Parathyroid adenoma (tissue), 2 donors: ENCODE measurements around the gene TMBIM6.
A peak's percentile ranks its signal among the peaks of the same experiment; 100 is the strongest.

Experiments used
- H2AFZ ChIP-seq: fragments of 300-600 bp; sonication (generic); one replicate; pipeline ENCODE4 v1.7.0; 2017; ENCODE audit warnings: antibody characterized with exemption, mild to moderate bottlenecking
- H3K27ac ChIP-seq: fragments of 300-600 bp; sonication (generic); one replicate; pipeline ENCODE4 v1.7.0; 2017
- H3K27me3 ChIP-seq: fragments of 300-600 bp; sonication (generic); one replicate; pipeline ENCODE4 v1.7.0; 2017; ENCODE audit warnings: low read length; ENCODE audit not compliant: control insufficient read depth, insufficient read depth
- H3K36me3 ChIP-seq: fragments of 300-600 bp; sonication (generic); one replicate; pipeline ENCODE4 v1.7.0; 2017; ENCODE audit warnings: low read length; ENCODE audit not compliant: control insufficient read depth, insufficient read depth
- H3K4me1 ChIP-seq: fragments of 300-600 bp; sonication (generic); one replicate; pipeline ENCODE4 v1.7.0; 2017; ENCODE audit warnings: control low read depth
- H3K4me2 ChIP-seq: fragments of 300-600 bp; sonication (generic); one replicate; pipeline ENCODE4 v1.7.0; 2017; ENCODE audit warnings: low read length
- H3K4me3 ChIP-seq: fragments of 300-600 bp; sonication (generic); one replicate; pipeline ENCODE4 v1.7.0; 2017; ENCODE audit warnings: low read depth, low read length
- H3K79me2 ChIP-seq: fragments of 300-600 bp; sonication (generic); one replicate; pipeline ENCODE4 v1.7.0; 2017; ENCODE audit warnings: control low read depth
- H3K9ac ChIP-seq: fragments of 300-600 bp; sonication (generic); one replicate; pipeline ENCODE4 v1.7.0; 2017; ENCODE audit warnings: mild to moderate bottlenecking
- H3K9me3 ChIP-seq: fragments of 300-600 bp; sonication (generic); one replicate; pipeline ENCODE4 v1.7.0; 2017; ENCODE audit warnings: low read length; ENCODE audit not compliant: control insufficient read depth
- TF ChIP-seq, protein P1 (sequence below): fragments of 300-600 bp; sonication (generic); IDR thresholded peaks from one replicate; pipeline ENCODE4 v1.7.0; 2017; ENCODE audit warnings: antibody characterized with exemption, mild to moderate bottlenecking
- donor health status: primary hyperparathyroidism.

The TMBIM6 gene

DNA sequence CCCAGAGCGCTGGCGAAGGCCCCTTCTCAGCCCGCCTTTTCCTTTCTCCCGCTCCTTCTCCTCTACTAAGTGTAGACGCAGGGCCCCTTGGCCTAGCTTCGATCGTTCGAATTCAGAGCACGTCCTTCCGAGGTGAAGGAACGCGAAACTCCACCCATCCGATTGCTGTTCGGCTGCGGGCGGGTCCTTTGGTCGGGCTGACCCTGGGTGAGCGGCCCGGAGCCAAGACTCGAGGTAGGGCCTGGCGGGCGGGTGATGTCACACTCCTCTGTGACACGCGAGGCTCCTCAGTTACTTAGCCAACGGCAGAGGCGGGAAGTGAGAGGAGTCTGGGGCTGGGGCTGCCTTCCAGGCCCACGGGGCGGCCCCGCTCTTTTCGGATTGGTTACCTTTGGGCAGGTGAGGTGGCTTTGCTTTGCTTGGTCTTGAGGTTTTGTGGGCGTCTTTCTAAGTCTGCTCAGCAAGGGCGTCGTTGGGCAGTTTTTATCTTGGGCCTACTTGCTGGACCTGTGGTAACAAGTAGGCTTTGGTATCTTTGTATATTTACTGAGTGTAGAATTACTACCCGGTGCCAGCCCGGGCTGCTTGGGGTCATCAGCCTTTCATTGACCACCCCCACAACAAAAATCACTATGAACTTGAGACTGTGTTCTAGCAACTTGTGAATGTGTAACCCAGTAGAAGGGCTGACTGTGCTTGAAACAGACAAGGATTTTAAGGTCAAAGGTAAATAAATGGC, 694 bp downstream of the TMBIM6 start:
- H3K27me3 ChIP-seq = no peaks in the 10 kb centered on the region
- peaks cover 2% of the 10 kb centered on the region for H3K4me1 ChIP-seq
- H2AFZ ChIP-seq = peak overlapping the region; percentile 85
- peak overlapping the region; percentile 94 for H3K9ac ChIP-seq
- H3K9me3 ChIP-seq = no peaks in the 10 kb centered on the region
- H3K4me3 ChIP-seq = peak overlapping the region; percentile 93
- peaks cover 44% of the 10 kb centered on the region for H3K79me2 ChIP-seq
- TF ChIP-seq, protein P1, sequence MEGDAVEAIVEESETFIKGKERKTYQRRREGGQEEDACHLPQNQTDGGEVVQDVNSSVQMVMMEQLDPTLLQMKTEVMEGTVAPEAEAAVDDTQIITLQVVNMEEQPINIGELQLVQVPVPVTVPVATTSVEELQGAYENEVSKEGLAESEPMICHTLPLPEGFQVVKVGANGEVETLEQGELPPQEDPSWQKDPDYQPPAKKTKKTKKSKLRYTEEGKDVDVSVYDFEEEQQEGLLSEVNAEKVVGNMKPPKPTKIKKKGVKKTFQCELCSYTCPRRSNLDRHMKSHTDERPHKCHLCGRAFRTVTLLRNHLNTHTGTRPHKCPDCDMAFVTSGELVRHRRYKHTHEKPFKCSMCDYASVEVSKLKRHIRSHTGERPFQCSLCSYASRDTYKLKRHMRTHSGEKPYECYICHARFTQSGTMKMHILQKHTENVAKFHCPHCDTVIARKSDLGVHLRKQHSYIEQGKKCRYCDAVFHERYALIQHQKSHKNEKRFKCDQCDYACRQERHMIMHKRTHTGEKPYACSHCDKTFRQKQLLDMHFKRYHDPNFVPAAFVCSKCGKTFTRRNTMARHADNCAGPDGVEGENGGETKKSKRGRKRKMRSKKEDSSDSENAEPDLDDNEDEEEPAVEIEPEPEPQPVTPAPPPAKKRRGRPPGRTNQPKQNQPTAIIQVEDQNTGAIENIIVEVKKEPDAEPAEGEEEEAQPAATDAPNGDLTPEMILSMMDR = no peak
- H3K36me3 ChIP-seq = no peaks in the 10 kb centered on the region
- peak overlapping the region; percentile 80 for H3K4me2 ChIP-seq
- peak overlapping the region; percentile 98 for H3K27ac ChIP-seq

DNA sequence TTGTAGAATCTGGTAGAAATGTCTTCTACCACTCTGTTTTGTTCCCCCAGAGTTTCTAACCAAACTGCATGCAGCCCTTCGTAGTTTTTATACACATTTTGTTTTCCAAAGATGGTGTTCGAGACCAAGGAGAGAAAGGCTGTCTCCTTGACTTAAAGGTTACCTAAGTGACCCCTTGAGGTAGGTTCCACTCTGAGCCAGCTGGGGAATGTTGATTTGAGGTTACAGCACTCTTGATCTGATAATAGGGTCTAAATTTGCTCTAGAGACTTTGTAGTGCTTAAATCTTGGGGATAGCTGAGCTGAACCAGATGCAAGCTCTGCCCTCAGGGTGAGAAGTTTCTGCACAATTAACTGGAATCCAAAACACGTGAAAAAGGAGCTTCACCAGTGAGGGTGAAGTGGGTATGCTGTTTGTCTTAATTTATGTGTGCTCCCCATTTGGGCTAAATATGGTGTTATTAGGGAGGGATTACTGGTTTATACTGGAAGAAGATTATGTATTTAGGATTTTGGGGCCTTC, 3.1 kb downstream of the TMBIM6 start:
- Histone ChIP-seq H3K4me2 (no peak overlapping the region), H3K27ac (no peak overlapping the region), H3K9me3 (no peaks in the 10 kb centered on the region), H3K4me1 (peaks cover 2% of the 10 kb centered on the region), H3K27me3 (no peaks in the 10 kb centered on the region), H3K4me3 (no peak overlapping the region), H2AFZ (no peak overlapping the region), H3K79me2 (peaks cover 66% of the 10 kb centered on the region), H3K9ac (no peak overlapping the region), H3K36me3 (no peaks in the 10 kb centered on the region)
- TF ChIP-seq, protein P1 = no peak

DNA sequence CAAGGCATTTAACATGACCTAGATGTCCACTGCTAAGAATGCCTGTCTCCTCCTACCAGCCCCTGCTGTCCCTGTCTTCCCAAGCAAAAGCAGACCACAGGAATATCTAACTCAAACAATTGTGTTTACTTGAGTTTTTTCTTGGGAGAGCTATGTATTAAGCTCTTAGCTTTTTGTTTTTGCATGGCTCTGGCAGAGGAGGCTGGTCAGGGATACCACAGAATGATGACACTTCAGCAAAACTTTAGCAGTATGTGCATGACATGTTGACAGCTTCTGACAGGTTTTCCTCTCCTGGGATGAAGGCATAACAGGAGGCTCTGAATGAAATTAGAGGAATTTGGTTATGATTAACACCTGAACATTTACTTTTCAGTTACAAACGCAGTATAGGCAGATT, 6.9 kb downstream of the TMBIM6 start:
- H3K9ac ChIP-seq = no peak overlapping the region
- no peaks in the 10 kb centered on the region for H3K36me3 ChIP-seq
- H3K27ac ChIP-seq = no peak overlapping the region
- H3K4me3 ChIP-seq = no peak overlapping the region
- peaks cover 92% of the 10 kb centered on the region for H3K79me2 ChIP-seq
- TF ChIP-seq, protein P1 = no peak
- H3K4me1 ChIP-seq = peaks cover 13% of the 10 kb centered on the region
- H3K27me3 ChIP-seq = no peaks in the 10 kb centered on the region
- H2AFZ ChIP-seq = no peak overlapping the region
- no peak overlapping the region for H3K4me2 ChIP-seq
- no peaks in the 10 kb centered on the region for H3K9me3 ChIP-seq

DNA sequence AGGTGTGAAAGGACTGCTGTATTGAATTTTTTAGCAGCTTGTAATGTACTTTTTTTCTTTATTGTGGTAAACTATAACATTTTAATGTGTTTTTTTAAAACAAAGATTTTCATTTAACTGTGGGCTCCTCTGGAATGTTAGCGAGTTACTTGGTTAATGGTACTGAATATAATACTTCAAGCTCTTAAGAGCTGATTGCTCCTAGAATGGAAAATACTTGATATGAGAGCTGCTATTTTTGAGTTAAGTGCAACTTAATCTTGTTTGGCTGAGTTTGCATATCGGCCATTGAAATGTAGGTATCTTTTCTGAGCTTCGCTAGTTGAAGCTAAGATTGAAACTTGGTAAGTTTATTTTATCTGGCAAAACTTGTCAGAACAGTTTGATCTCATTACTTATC, 7.4 kb downstream of the TMBIM6 start:
- H3K4me1 ChIP-seq = peaks cover 11% of the 10 kb centered on the region
- no peak overlapping the region for H3K4me3 ChIP-seq
- H2AFZ ChIP-seq = no peak overlapping the region
- no peaks in the 10 kb centered on the region for H3K9me3 ChIP-seq
- no peaks in the 10 kb centered on the region for H3K36me3 ChIP-seq
- H3K4me2 ChIP-seq = peak overlapping the region; percentile 26
- H3K9ac ChIP-seq = no peak overlapping the region
- TF ChIP-seq, protein P1 = no peak
- H3K27ac ChIP-seq = no peak overlapping the region
- H3K79me2 ChIP-seq = peaks cover 90% of the 10 kb centered on the region
- H3K27me3 ChIP-seq = no peaks in the 10 kb centered on the region
